T-helper 17 cell (primary cell): ENCODE data around the gene KLHL26. TPM values are rescaled to one million over a fixed set of nuclear protein-coding genes. Genes with fewer than 3 reads are reported as not detected.
A peak's percentile ranks its signal among the peaks of the same experiment; 100 is the strongest.
"Not testable (repeated sequence)": the region's sequence is repeated elsewhere in the genome, so short reads cannot be mapped to it uniquely, and the experiment has no call there.

Source experiments
- ATAC-seq: fragments of 150-1000 bp; cut with Tn5 transposase; 2 replicates; pipeline ENCODE4 v1.10.0; 2021; ENCODE audit warnings: mild to moderate bottlenecking, moderate library complexity
- DNase-seq, 3 donors: peaks; one replicate each; pipeline versions ENCODE4 v3.0.0 to v3.0.0-alpha.2; 2020 to 2021
- H3K9me3 ChIP-seq: one replicate; pipeline ENCODE4 v1.7.0; 2013; ENCODE audit warnings: low read length, mild to moderate bottlenecking; ENCODE audit not compliant: control insufficient read depth, poor library complexity, severe bottlenecking
- H3K27ac Mint-ChIP-seq: one replicate; pipeline ENCODE4 v1.8.0; 2022; ENCODE audit warnings: mild to moderate bottlenecking, moderate library complexity, mixed read lengths
- H3K27me3 Mint-ChIP-seq: one replicate; pipeline ENCODE4 v1.8.0; 2022; ENCODE audit warnings: mixed read lengths
- H3K36me3 Mint-ChIP-seq: one replicate; pipeline ENCODE4 v1.8.0; 2022; ENCODE audit warnings: low read depth, mixed read lengths
- H3K4me1 Mint-ChIP-seq: one replicate; pipeline ENCODE4 v1.8.0; 2022; ENCODE audit warnings: mild to moderate bottlenecking, mixed read lengths
- H3K4me3 Mint-ChIP-seq: one replicate; pipeline ENCODE4 v1.8.0; 2022; ENCODE audit warnings: mild to moderate bottlenecking, moderate library complexity, mixed read lengths
- total RNA-seq, 4 donors: library from RNA in 2 of 4; stranded (reverse) in 2 of 4; gene quantifications; one replicate each; pipeline ENCODE4 v1.2.3 and lab custom pipeline; 2022 to 2026

KLHL26 gene
- total RNA-seq, 2 donors from 2014 or later: 13.0 to 17.9 TPM

- H3K27ac Mint-ChIP-seq: peak overlapping the region; percentile 24
- DNase-seq (no peak), ATAC-seq (no peak)
- H3K27me3 Mint-ChIP-seq: no peaks in the 10 kb centered on the region
- no peaks in the 10 kb centered on the region for H3K9me3 ChIP-seq
- no peaks in the 10 kb centered on the region for H3K4me1 Mint-ChIP-seq
- H3K36me3 Mint-ChIP-seq: no peaks in the 10 kb centered on the region
- H3K4me3 Mint-ChIP-seq: no peak overlapping the region
Measured at GRCh38 chr19:18672606-18673337, 35.9 kb downstream of the KLHL26 start.

- Mint-ChIP-seq H3K36me3 (no peaks in the 10 kb centered on the region), H3K4me3 (no peak overlapping the region), H3K27me3 (peaks cover 5% of the 10 kb centered on the region), H3K4me1 (no peaks in the 10 kb centered on the region), H3K27ac (no peak overlapping the region)
- no peak for ATAC-seq
- DNase-seq: no peak
- H3K9me3 ChIP-seq: no peaks in the 10 kb centered on the region
Measured at GRCh38 chr19:18674616-18675015, 37.8 kb downstream of the KLHL26 start.

DNA sequence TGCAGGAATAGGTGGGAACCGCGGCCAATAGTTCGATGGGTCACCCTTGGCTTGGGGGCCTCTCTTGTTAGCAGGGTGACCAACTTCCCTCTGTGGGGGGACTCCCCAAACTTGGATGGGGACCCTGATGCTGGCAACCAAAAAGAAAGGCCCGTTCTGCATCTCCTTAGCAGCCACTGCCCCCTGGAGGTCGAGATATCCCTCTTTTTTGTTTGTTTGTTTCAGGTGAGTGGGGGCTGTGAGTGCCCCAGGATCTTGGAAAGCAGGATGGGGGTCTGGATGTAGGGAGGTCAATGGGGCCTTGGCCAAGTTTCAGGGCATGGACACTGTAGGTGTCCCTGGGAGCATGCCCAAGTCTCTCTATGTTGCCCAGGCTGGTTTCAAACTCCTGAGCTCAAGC lies 39.0 kb downstream of the KLHL26 start:
- Mint-ChIP-seq H3K36me3 (no peaks in the 10 kb centered on the region), H3K4me3 (no peak overlapping the region), H3K4me1 (no peaks in the 10 kb centered on the region), H3K27me3 (peaks cover 5% of the 10 kb centered on the region), H3K27ac (no peak overlapping the region)
- DNase-seq (no peak), ATAC-seq (no peak)
- H3K9me3 ChIP-seq: no peaks in the 10 kb centered on the region

GRCh38 chr19:18676692-18677091 lies 39.9 kb downstream of the KLHL26 start:
- ATAC-seq (no peak), DNase-seq (no peak)
- H3K4me1 Mint-ChIP-seq: no peaks in the 10 kb centered on the region
- H3K4me3 Mint-ChIP-seq: no peak overlapping the region
- peaks cover 5% of the 10 kb centered on the region for H3K27me3 Mint-ChIP-seq
- H3K9me3 ChIP-seq: no peaks in the 10 kb centered on the region
- no peak overlapping the region for H3K27ac Mint-ChIP-seq
- H3K36me3 Mint-ChIP-seq: no peaks in the 10 kb centered on the region

- ATAC-seq (no peak), DNase-seq (no peak)
- no peaks in the 10 kb centered on the region for H3K9me3 ChIP-seq
- Mint-ChIP-seq H3K27ac (no peak overlapping the region), H3K4me1 (no peaks in the 10 kb centered on the region), H3K27me3 (peaks cover 5% of the 10 kb centered on the region), H3K36me3 (no peaks in the 10 kb centered on the region), H3K4me3 (no peak overlapping the region)
Measured at GRCh38 chr19:18677156-18677555, 40.3 kb downstream of the KLHL26 start.

DNA sequence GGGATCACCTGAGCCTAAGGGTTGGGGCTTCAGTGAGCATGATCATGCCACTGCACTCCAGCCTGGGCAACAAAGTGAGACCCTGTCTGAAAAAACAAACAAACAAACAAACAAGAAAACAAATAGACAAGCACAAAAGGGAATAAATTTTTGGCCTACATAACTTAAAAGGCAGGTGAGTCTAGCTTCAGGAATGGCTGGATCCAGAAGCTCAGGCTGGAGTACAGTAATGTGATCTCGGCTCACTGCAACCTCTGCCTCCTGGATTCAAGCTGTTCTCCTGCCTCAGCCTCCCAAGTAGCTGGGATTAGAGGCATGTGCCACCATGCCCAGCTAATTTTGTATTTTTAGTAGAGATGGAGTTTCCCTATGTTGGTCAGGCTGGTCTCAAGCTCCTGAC lies 43.3 kb downstream of the KLHL26 start:
- H3K4me3 Mint-ChIP-seq, H3K9me3 ChIP-seq, H3K27ac Mint-ChIP-seq, H3K27me3 Mint-ChIP-seq, DNase-seq, H3K4me1 Mint-ChIP-seq, H3K36me3 Mint-ChIP-seq, ATAC-seq: not testable (repeated sequence)

DNA sequence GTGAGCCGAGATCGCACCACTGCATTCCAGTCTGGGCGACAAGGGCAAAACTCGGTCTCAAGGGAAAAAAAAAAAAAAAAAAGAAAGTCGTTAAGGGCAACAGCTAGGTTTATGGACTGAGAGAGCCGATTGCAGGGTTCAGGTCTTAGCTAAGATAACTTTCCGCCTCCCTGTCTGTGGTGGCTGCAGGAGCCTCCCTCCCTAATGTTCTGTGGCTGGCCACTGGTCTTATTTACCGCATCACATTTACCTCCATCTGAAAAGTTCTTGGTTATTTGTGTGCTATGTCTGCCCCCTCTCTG lies 45.9 kb downstream of the KLHL26 start:
- DNase-seq (no peak), ATAC-seq (no peak)
- peaks cover 5% of the 10 kb centered on the region for H3K27me3 Mint-ChIP-seq
- H3K4me3 Mint-ChIP-seq: peak overlapping the region; percentile 93
- H3K27ac Mint-ChIP-seq: peak overlapping the region; percentile 71
- no peaks in the 10 kb centered on the region for H3K9me3 ChIP-seq
- peaks cover 9% of the 10 kb centered on the region for H3K4me1 Mint-ChIP-seq
- H3K36me3 Mint-ChIP-seq: no peaks in the 10 kb centered on the region

DNA sequence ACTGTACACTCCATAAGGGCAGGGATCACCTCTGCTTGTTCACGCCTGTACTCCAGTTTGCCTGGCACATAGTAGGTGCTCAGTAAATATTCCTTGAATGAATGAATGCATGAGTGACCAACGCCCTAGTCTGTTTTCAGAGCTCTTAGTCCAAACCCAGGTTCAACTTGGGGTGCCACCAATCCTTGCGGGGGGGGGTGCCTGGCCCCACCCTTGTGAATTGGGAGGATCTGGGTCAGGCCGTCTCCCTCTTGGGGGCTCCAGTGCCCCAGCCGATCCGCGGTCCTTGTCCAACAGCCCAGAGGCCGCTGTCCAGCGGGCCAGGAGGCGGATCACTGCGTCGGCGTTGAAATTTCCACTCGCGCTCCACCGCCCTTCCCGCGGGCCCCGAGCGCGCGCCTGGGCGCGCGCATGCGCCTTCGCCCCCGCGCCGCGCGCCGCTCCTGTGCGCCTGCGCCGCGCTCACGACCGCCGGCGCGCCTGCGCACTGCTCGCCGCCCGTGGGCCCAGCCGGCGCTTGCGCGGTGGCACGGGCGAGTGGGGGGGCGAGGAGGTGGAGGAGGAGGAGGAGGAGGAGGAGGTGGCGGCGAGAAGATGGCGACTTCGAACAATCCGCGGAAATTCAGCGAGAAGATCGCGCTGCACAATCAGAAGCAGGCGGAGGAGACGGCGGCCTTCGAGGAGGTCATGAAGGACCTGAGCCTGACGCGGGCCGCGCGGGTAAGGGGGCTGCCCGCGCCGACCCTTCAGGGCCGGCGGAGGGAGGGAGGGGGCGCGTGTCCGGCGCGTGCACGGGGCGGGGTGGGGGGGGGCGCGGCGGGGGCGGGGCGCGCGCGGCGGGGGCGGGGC lies 46.5 kb downstream of the KLHL26 start, which contains the start of gene CRTC1:
Gene CRTC1, plus strand, starts transcription at position 572 of the 849 bp plus-strand sequence. Its CDS starts 23 bp downstream, at position 595.
- Mint-ChIP-seq H3K4me3 (peak within 1 kb of the TSS; percentile 93), H3K36me3 (no peaks in the 10 kb centered on the region)
- ATAC-seq: peak; percentile 89

GRCh38 chr19:18683958-18684641 lies 47.3 kb downstream of the KLHL26 start:
- H3K36me3 Mint-ChIP-seq: no peaks in the 10 kb centered on the region
- H3K27ac Mint-ChIP-seq: peak overlapping the region; percentile 4
- peak overlapping the region; percentile 93 for H3K4me3 Mint-ChIP-seq
- no peaks in the 10 kb centered on the region for H3K9me3 ChIP-seq
- DNase-seq (no peak), ATAC-seq (peak; percentile 46)
- H3K4me1 Mint-ChIP-seq: peaks cover 13% of the 10 kb centered on the region
- H3K27me3 Mint-ChIP-seq: no peaks in the 10 kb centered on the region

More for the DNA sequence above, 46.5 kb downstream of the KLHL26 start, which contains the start of gene CRTC1:
- peaks cover 3% of the 10 kb centered on the region for H3K27me3 Mint-ChIP-seq
- peak; percentile 93 to 94 (median 94) for DNase-seq
- H3K27ac Mint-ChIP-seq: peak within 1 kb of the TSS; percentile 71
- H3K4me1 Mint-ChIP-seq: peaks cover 13% of the 10 kb centered on the region
- H3K9me3 ChIP-seq: no peaks in the 10 kb centered on the region

- Mint-ChIP-seq H3K36me3 (no peaks in the 10 kb centered on the region), H3K27ac (no peak overlapping the region), H3K27me3 (no peaks in the 10 kb centered on the region), H3K4me3 (peak overlapping the region; percentile 93), H3K4me1 (peaks cover 14% of the 10 kb centered on the region)
- no peaks in the 10 kb centered on the region for H3K9me3 ChIP-seq
- no peak for ATAC-seq
- no peak for DNase-seq
Measured at GRCh38 chr19:18684642-18684993, 47.8 kb downstream of the KLHL26 start.

GRCh38 chr19:18685597-18686190 lies 48.9 kb downstream of the KLHL26 start:
- ATAC-seq (no peak), DNase-seq (no peak)
- Mint-ChIP-seq H3K27me3 (no peaks in the 10 kb centered on the region), H3K36me3 (no peaks in the 10 kb centered on the region), H3K4me3 (peak overlapping the region; percentile 59), H3K4me1 (peaks cover 19% of the 10 kb centered on the region), H3K27ac (peak overlapping the region; percentile 53)
- no peaks in the 10 kb centered on the region for H3K9me3 ChIP-seq

DNA sequence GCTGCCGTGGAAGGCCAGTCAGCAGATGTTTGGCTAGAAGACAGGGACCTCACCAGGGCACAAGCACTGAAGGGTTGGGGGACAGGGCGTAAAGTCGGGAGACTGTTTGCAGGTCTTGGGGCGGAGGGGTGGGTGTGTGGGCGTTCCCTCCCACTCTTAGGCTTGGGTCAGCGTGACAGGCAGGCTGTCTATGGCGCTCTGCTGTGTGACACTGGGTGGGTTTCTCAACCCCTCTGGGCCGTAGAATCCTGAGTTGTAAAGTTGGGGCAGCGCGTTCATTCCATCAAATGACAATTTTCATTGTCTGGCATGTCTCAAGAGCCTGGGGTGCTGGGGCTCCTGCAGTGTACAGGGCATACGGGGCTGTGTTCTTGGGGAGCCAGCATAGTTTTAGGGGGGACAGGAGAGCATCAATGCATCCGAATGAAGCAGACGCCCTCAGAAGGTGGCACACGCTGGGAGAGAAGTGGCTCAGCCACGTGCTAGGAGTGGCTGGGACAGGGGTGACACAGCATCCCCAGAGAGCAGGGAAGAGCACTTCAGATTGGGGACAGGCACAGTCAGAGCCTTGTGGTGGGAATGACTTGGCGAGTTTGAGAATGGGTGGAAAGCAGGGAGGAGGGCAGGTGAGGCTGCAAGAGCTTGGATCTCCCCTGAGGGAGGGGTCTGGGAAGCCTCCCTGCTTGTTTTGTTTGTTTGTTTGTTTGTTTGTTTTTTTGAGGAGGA lies 51.1 kb downstream of the KLHL26 start:
- Mint-ChIP-seq H3K27me3 (no peaks in the 10 kb centered on the region), H3K4me1 (peaks cover 19% of the 10 kb centered on the region), H3K27ac (peak overlapping the region; percentile 47), H3K4me3 (no peak overlapping the region), H3K36me3 (no peaks in the 10 kb centered on the region)
- no peak for DNase-seq
- H3K9me3 ChIP-seq: no peaks in the 10 kb centered on the region
- no peak for ATAC-seq
